Inflammatory macrophage (primary cell): ENCODE data around the gene PTEN.
A peak's percentile ranks its signal among the peaks of the same experiment; 100 is the strongest.
"Not testable (repeated sequence)": the region's sequence is repeated elsewhere in the genome, so short reads cannot be mapped to it uniquely, and the experiment has no call there.

Experiments used
- DNase-seq, 2 donors: peaks; one replicate each; pipeline ENCODE4 v3.0.0-alpha.2; 2020 to 2022

Gene PTEN

GRCh38 chr10:87846023-87846422 lies 17.4 kb upstream of the PTEN start:
- no peak for DNase-seq

GRCh38 chr10:87846711-87847110 lies 16.7 kb upstream of the PTEN start:
- peak in 1 of 2 donors; percentile 35 for DNase-seq

GRCh38 chr10:87847550-87847949 lies 15.9 kb upstream of the PTEN start:
- DNase-seq: peak in 1 of 2 donors; percentile 18

GRCh38 chr10:87849001-87849400 lies 14.4 kb upstream of the PTEN start:
- no peak for DNase-seq

GRCh38 chr10:87850742-87851205 lies 12.7 kb upstream of the PTEN start:
- peak in 1 of 2 donors; percentile 34 for DNase-seq

- DNase-seq: no peak
These were observed 11.3 kb upstream of the PTEN start for GRCh38 chr10:87852089-87852488.

- DNase-seq: not testable (repeated sequence)
These were observed 8.2 kb upstream of the PTEN start for GRCh38 chr10:87855247-87855646.

GRCh38 chr10:87855665-87856064 lies 7.8 kb upstream of the PTEN start:
- DNase-seq: not testable (repeated sequence)

- DNase-seq: peak; percentile 76 to 81
These were observed 3.1 kb upstream of the PTEN start for GRCh38 chr10:87860156-87860795.

- DNase-seq: no peak
These were observed 2.5 kb upstream of the PTEN start for GRCh38 chr10:87860816-87861403.

- peak; percentile 51 to 56 for DNase-seq
These were observed 1.9 kb upstream of the PTEN start for GRCh38 chr10:87861566-87861952.

- peak; percentile 97 to 98 for DNase-seq
These were observed 1.3 kb upstream of the PTEN start for GRCh38 chr10:87861953-87862678.

GRCh38 chr10:87862679-87863052 lies 759 bp upstream of the PTEN start:
- no peak for DNase-seq

- peak in 1 of 2 donors; percentile 26 for DNase-seq
These were observed 598 bp downstream of the PTEN start for GRCh38 chr10:87863951-87864495.

- DNase-seq: no peak
These were observed 1.2 kb downstream of the PTEN start for GRCh38 chr10:87864496-87865059.

GRCh38 chr10:87865241-87865881 lies 1.9 kb downstream of the PTEN start:
- no peak for DNase-seq

GRCh38 chr10:87866412-87866974 lies 3.1 kb downstream of the PTEN start:
- no peak for DNase-seq

- DNase-seq: no peak
These were observed 4.0 kb downstream of the PTEN start for GRCh38 chr10:87867453-87867852.

GRCh38 chr10:87868277-87868676 lies 4.9 kb downstream of the PTEN start:
- no peak for DNase-seq

- not testable (repeated sequence) for DNase-seq
These were observed 5.7 kb downstream of the PTEN start for GRCh38 chr10:87869139-87869538.

GRCh38 chr10:87869773-87870551 lies 6.5 kb downstream of the PTEN start:
- no peak for DNase-seq
